ENCODE results near the gene HTR4.

HTR4 gene

GRCh38 chr5:148636353-148636752, 18.0 kb downstream of the HTR4 start:
- no peak for DNase-seq
- peaks cover 6% of the 10 kb centered on the region for H3K4me1 Mint-ChIP-seq
- H3K27ac Mint-ChIP-seq = no peak overlapping the region
- no peaks in the 10 kb centered on the region for H3K36me3 Mint-ChIP-seq (ENCODE audit: low read depth)
- H3K4me3 Mint-ChIP-seq = no peak overlapping the region
- no peak for ATAC-seq
- H3K27me3 Mint-ChIP-seq = peaks cover 16% of the 10 kb centered on the region
- H3K9me3 Mint-ChIP-seq = no peaks in the 10 kb centered on the region

- ATAC-seq = no peak
- no peaks in the 10 kb centered on the region for H3K36me3 Mint-ChIP-seq (ENCODE audit: low read depth)
- H3K27ac Mint-ChIP-seq = no peak overlapping the region
- DNase-seq = no peak
- peaks cover 20% of the 10 kb centered on the region for H3K27me3 Mint-ChIP-seq
- H3K9me3 Mint-ChIP-seq = no peaks in the 10 kb centered on the region
- peaks cover 6% of the 10 kb centered on the region for H3K4me1 Mint-ChIP-seq
- H3K4me3 Mint-ChIP-seq = no peak overlapping the region
Measured at GRCh38 chr5:148635321-148636083, 18.8 kb downstream of the HTR4 start.

- H3K27me3 Mint-ChIP-seq = peaks cover 16% of the 10 kb centered on the region
- H3K36me3 Mint-ChIP-seq (ENCODE audit: low read depth) = no peaks in the 10 kb centered on the region
- DNase-seq (no peak), ATAC-seq (no peak)
- no peak overlapping the region for H3K27ac Mint-ChIP-seq
- no peaks in the 10 kb centered on the region for H3K9me3 Mint-ChIP-seq
- H3K4me3 Mint-ChIP-seq = no peak overlapping the region
- H3K4me1 Mint-ChIP-seq = peaks cover 6% of the 10 kb centered on the region
Measured at GRCh38 chr5:148633067-148633377, 21.3 kb downstream of the HTR4 start.

- H3K27me3 Mint-ChIP-seq = peaks cover 19% of the 10 kb centered on the region
- ATAC-seq (no peak), DNase-seq (no peak)
- no peak overlapping the region for H3K27ac Mint-ChIP-seq
- no peaks in the 10 kb centered on the region for H3K36me3 Mint-ChIP-seq (ENCODE audit: low read depth)
- no peak overlapping the region for H3K4me3 Mint-ChIP-seq
- peaks cover 6% of the 10 kb centered on the region for H3K4me1 Mint-ChIP-seq
- H3K9me3 Mint-ChIP-seq = no peaks in the 10 kb centered on the region
Measured at GRCh38 chr5:148632255-148633066, 21.9 kb downstream of the HTR4 start.

GRCh38 chr5:148626986-148627385, 27.3 kb downstream of the HTR4 start:
- Mint-ChIP-seq H3K27me3 (peaks cover 28% of the 10 kb centered on the region), H3K4me1 (peaks cover 4% of the 10 kb centered on the region), H3K4me3 (no peak overlapping the region), H3K27ac (no peak overlapping the region), H3K36me3 (ENCODE audit: low read depth) (no peaks in the 10 kb centered on the region), H3K9me3 (no peaks in the 10 kb centered on the region)
- ATAC-seq (no peak), DNase-seq (no peak)

- no peak for ATAC-seq
- H3K27ac Mint-ChIP-seq = no peak overlapping the region
- H3K27me3 Mint-ChIP-seq = peaks cover 25% of the 10 kb centered on the region
- no peak overlapping the region for H3K4me3 Mint-ChIP-seq
- peaks cover 7% of the 10 kb centered on the region for H3K4me1 Mint-ChIP-seq
- DNase-seq = no peak
- no peaks in the 10 kb centered on the region for H3K36me3 Mint-ChIP-seq (ENCODE audit: low read depth)
- H3K9me3 Mint-ChIP-seq = no peaks in the 10 kb centered on the region
Measured at GRCh38 chr5:148626081-148626613, 28.2 kb downstream of the HTR4 start.

- no peak overlapping the region for H3K27ac Mint-ChIP-seq
- no peaks in the 10 kb centered on the region for H3K9me3 Mint-ChIP-seq
- ATAC-seq (no peak), DNase-seq (no peak)
- peaks cover 23% of the 10 kb centered on the region for H3K27me3 Mint-ChIP-seq
- H3K36me3 Mint-ChIP-seq (ENCODE audit: low read depth) = no peaks in the 10 kb centered on the region
- peaks cover 15% of the 10 kb centered on the region for H3K4me1 Mint-ChIP-seq
- no peak overlapping the region for H3K4me3 Mint-ChIP-seq
Measured at GRCh38 chr5:148625250-148625649, 29.1 kb downstream of the HTR4 start.

GRCh38 chr5:148623741-148624140, 30.6 kb downstream of the HTR4 start:
- Mint-ChIP-seq H3K9me3 (peaks cover 2% of the 10 kb centered on the region), H3K4me3 (no peak overlapping the region), H3K27ac (no peak overlapping the region), H3K4me1 (peaks cover 26% of the 10 kb centered on the region), H3K27me3 (peaks cover 24% of the 10 kb centered on the region), H3K36me3 (ENCODE audit: low read depth) (no peaks in the 10 kb centered on the region)
- DNase-seq (no peak), ATAC-seq (no peak)

GRCh38 chr5:148623101-148623500, 31.2 kb downstream of the HTR4 start:
- peaks cover 4% of the 10 kb centered on the region for H3K9me3 Mint-ChIP-seq
- no peak overlapping the region for H3K4me3 Mint-ChIP-seq
- no peak overlapping the region for H3K27ac Mint-ChIP-seq
- DNase-seq (no peak), ATAC-seq (no peak)
- peaks cover 28% of the 10 kb centered on the region for H3K4me1 Mint-ChIP-seq
- H3K27me3 Mint-ChIP-seq = peaks cover 27% of the 10 kb centered on the region
- no peaks in the 10 kb centered on the region for H3K36me3 Mint-ChIP-seq (ENCODE audit: low read depth)

- Mint-ChIP-seq H3K9me3 (peaks cover 4% of the 10 kb centered on the region), H3K4me3 (no peak overlapping the region), H3K27ac (no peak overlapping the region), H3K36me3 (ENCODE audit: low read depth) (no peaks in the 10 kb centered on the region), H3K4me1 (peaks cover 28% of the 10 kb centered on the region), H3K27me3 (peaks cover 19% of the 10 kb centered on the region)
- ATAC-seq (peak; percentile 96), DNase-seq (no peak)
Measured at GRCh38 chr5:148620696-148621095, 33.6 kb downstream of the HTR4 start.

GRCh38 chr5:148620091-148620490, 34.2 kb downstream of the HTR4 start:
- peaks cover 19% of the 10 kb centered on the region for H3K27me3 Mint-ChIP-seq
- H3K4me1 Mint-ChIP-seq = peaks cover 28% of the 10 kb centered on the region
- H3K27ac Mint-ChIP-seq = no peak overlapping the region
- no peak for DNase-seq
- H3K4me3 Mint-ChIP-seq = no peak overlapping the region
- peaks cover 4% of the 10 kb centered on the region for H3K9me3 Mint-ChIP-seq
- ATAC-seq = no peak
- H3K36me3 Mint-ChIP-seq (ENCODE audit: low read depth) = no peaks in the 10 kb centered on the region

- Mint-ChIP-seq H3K27ac (no peak overlapping the region), H3K4me3 (no peak overlapping the region)
Measured at GRCh38 chr5:148619484-148619883, 34.8 kb downstream of the HTR4 start.

GRCh38 chr5:148615644-148616275, 38.6 kb downstream of the HTR4 start:
- Mint-ChIP-seq H3K36me3 (ENCODE audit: low read depth) (no peaks in the 10 kb centered on the region), H3K9me3 (peaks cover 4% of the 10 kb centered on the region), H3K27ac (no peak overlapping the region), H3K27me3 (peaks cover 6% of the 10 kb centered on the region), H3K4me3 (no peak overlapping the region), H3K4me1 (peaks cover 17% of the 10 kb centered on the region)
- DNase-seq = no peak
- no peak for ATAC-seq

More at GRCh38 chr5:148619484-148619883, 34.8 kb downstream of the HTR4 start:
- H3K4me1 Mint-ChIP-seq = peaks cover 28% of the 10 kb centered on the region
- H3K36me3 Mint-ChIP-seq (ENCODE audit: low read depth) = no peaks in the 10 kb centered on the region
- no peak for DNase-seq
- H3K9me3 Mint-ChIP-seq = peaks cover 4% of the 10 kb centered on the region
- H3K27me3 Mint-ChIP-seq = peaks cover 19% of the 10 kb centered on the region
- ATAC-seq = no peak

GRCh38 chr5:148607406-148607805, 46.9 kb downstream of the HTR4 start:
- DNase-seq = no peak
- Mint-ChIP-seq H3K4me3 (no peak overlapping the region), H3K4me1 (no peaks in the 10 kb centered on the region), H3K27me3 (peaks cover 2% of the 10 kb centered on the region), H3K36me3 (ENCODE audit: low read depth) (no peaks in the 10 kb centered on the region), H3K27ac (no peak overlapping the region), H3K9me3 (no peaks in the 10 kb centered on the region)
- ATAC-seq = no peak

- H3K27me3 Mint-ChIP-seq = peaks cover 2% of the 10 kb centered on the region
- H3K4me1 Mint-ChIP-seq = no peaks in the 10 kb centered on the region
- no peak for DNase-seq
- H3K27ac Mint-ChIP-seq = no peak overlapping the region
- ATAC-seq = no peak
- H3K36me3 Mint-ChIP-seq (ENCODE audit: low read depth) = no peaks in the 10 kb centered on the region
- H3K9me3 Mint-ChIP-seq = no peaks in the 10 kb centered on the region
- no peak overlapping the region for H3K4me3 Mint-ChIP-seq
Measured at GRCh38 chr5:148606296-148606695, 48.0 kb downstream of the HTR4 start.

Measured in activated naive CD8-positive, alpha-beta T cell treated with anti-CD3 and anti-CD28 coated beads, Interleukin-2, amount 50 U/mL, for 24 hours (primary cell).